GM12878 (cell line): ENCODE data around the gene GP9. TPM values are rescaled to one million over a fixed set of nuclear protein-coding genes. Genes with fewer than 3 reads are reported as not detected.

ENCODE experiments used
- ATAC-seq: fragments of 200-7000 bp; cut with Tn5 transposase; 3 replicates; pipeline ENCODE4 v1.9.1; 2020; ENCODE audit warnings: mild to moderate bottlenecking, moderate library complexity
- BruUV-seq: library from RNA; stranded (reverse); fragments of 400-500 nt; replicated peaks from 2 replicates; lab custom pipeline; 2021; lab: Mats Ljungman, UMichigan
- CTCF ChIA-PET: fragments of 300-600 bp; sonication (Branson Sonifier 250); formaldehyde crosslinking; extraction: SDS; loops from one replicate; lab custom pipeline; 2021; ENCODE audit warnings: inconsistent platforms; lab: Yijun Ruan, JAX
- POLR2A ChIA-PET: fragments of 350-600 bp; formaldehyde crosslinking; extraction: SDS; loops from one replicate; lab custom pipeline; 2021; ENCODE audit warnings: inconsistent platforms; lab: Charles Lee
- RAD21 ChIA-PET: fragments of 300-600 bp; sonication (Branson Sonifier 250); formaldehyde crosslinking; loops from one replicate; lab custom pipeline; 2023; ENCODE audit warnings: antibody characterized with exemption; ENCODE audit not compliant: unreplicated experiment; lab: Charles Lee
- SMC1A ChIA-PET: fragments of 300-600 bp; sonication (Branson Sonifier 250); formaldehyde crosslinking; loops from one replicate; lab custom pipeline; 2023; ENCODE audit not compliant: unreplicated experiment, uncharacterized antibody; lab: Charles Lee
- DNase-seq: peaks from one replicate; pipeline ENCODE4 v3.0.0-alpha.2; 2011; ENCODE audit warnings: low read depth, low spot score
- FAIRE-seq: peaks from 3 replicates; lab custom pipeline; 2011; peaks lifted over from hg19 to GRCh38; lab: Jason Lieb, UNC
- H2AFZ ChIP-seq: 2 replicates; pipeline ENCODE4 v1.6.0; 2011; ENCODE audit warnings: low read depth, low read length, control low read depth; ENCODE audit not compliant: control insufficient read depth
- H3K27ac ChIP-seq: 2 replicates; pipeline ENCODE4 v1.5.1; 2011; ENCODE audit warnings: control low read depth; ENCODE audit not compliant: control insufficient read depth, insufficient read depth
- H3K27me3 ChIP-seq, 2 experiments: replicated peaks in 1 of 2; 2 replicates each; pipeline versions ENCODE4 v1.6.0 to v1.6.1; 2011; ENCODE audit warnings: low read length in 1 of 2; ENCODE audit not compliant: control insufficient read depth in 2 of 2, insufficient read depth in 2 of 2
- H3K36me3 ChIP-seq, 2 experiments: 2 replicates each; pipeline ENCODE4 v1.5.1; 2011; ENCODE audit warnings: low read length in 1 of 2; ENCODE audit not compliant: control insufficient read depth in 2 of 2, insufficient read depth in 2 of 2
- H3K4me1 ChIP-seq: 2 replicates; pipeline ENCODE4 v1.6.1; 2011; ENCODE audit warnings: mild to moderate bottlenecking, low read length, moderate library complexity, mixed read lengths; ENCODE audit not compliant: control insufficient read depth, insufficient read depth
- H3K4me2 ChIP-seq: 2 replicates; pipeline ENCODE4 v1.6.0; 2011; ENCODE audit warnings: control low read depth; ENCODE audit not compliant: control insufficient read depth, insufficient read depth
- H3K4me3 ChIP-seq: fragments of 200-600 bp; sonication (generic); 2 replicates; pipeline ENCODE4 v1.5.1; 2016
- H3K79me2 ChIP-seq: 2 replicates; pipeline ENCODE4 v1.6.0; 2011; ENCODE audit warnings: low read length; ENCODE audit not compliant: control insufficient read depth, insufficient read depth
- H3K9ac ChIP-seq: 2 replicates; pipeline ENCODE4 v1.8.0; 2011; ENCODE audit warnings: low read length, control low read depth, mixed read lengths; ENCODE audit not compliant: control insufficient read depth, insufficient read depth
- H3K9me3 ChIP-seq: replicated peaks from 3 replicates; pipeline ENCODE4 v1.5.1; 2011; ENCODE audit warnings: mild to moderate bottlenecking, low read length; ENCODE audit not compliant: control insufficient read depth, insufficient read depth
- H4K20me1 ChIP-seq: 2 replicates; pipeline ENCODE4 v1.6.0; 2011; ENCODE audit not compliant: control insufficient read depth, insufficient read depth
- CHD4 ChIP-seq: fragments of 200-600 bp; sonication (generic); IDR thresholded peaks from 2 replicates; pipeline ENCODE4 v1.6.1; 2016; ENCODE audit warnings: mild to moderate bottlenecking
- KLF5 ChIP-seq: fragments of 450-650 bp; IDR thresholded peaks from 2 replicates; pipeline ENCODE4 v1.6.1; 2014; ENCODE audit warnings: mild to moderate bottlenecking; ENCODE audit not compliant: partially characterized antibody
- LARP7 ChIP-seq: fragments of 450-650 bp; IDR thresholded peaks from 2 replicates; pipeline ENCODE4 v1.6.1; 2017; ENCODE audit warnings: mild to moderate bottlenecking
- MTA3 ChIP-seq: IDR thresholded peaks from 2 replicates; pipeline ENCODE4 v1.6.1; 2012; ENCODE audit warnings: low read length, inconsistent platforms, borderline replicate concordance
- NR2F1 ChIP-seq: fragments of 450-650 bp; conservative IDR thresholded peaks from 2 replicates; pipeline ENCODE4 v1.6.1; 2017; ENCODE audit warnings: mild to moderate bottlenecking
- PML ChIP-seq: IDR thresholded peaks from 2 replicates; pipeline ENCODE4 v1.6.1; 2012; ENCODE audit warnings: low read length, inconsistent platforms
- RB1 ChIP-seq: fragments of 450-650 bp; formaldehyde crosslinking; IDR thresholded peaks from 2 replicates; pipeline ENCODE4 v1.6.1; 2017; ENCODE audit warnings: mild to moderate bottlenecking, borderline replicate concordance
- SKIL ChIP-seq: fragments of 450-650 bp; IDR thresholded peaks from 2 replicates; pipeline ENCODE4 v1.6.1; 2017; ENCODE audit warnings: mild to moderate bottlenecking, low read depth, inconsistent platforms; ENCODE audit not compliant: poor library complexity, severe bottlenecking
- SMC3 ChIP-seq: IDR thresholded peaks from 2 replicates; pipeline ENCODE4 v1.6.1; 2011; ENCODE audit warnings: low read length, improper control_type of control experiment, borderline replicate concordance
- SREBF2 ChIP-seq: IDR thresholded peaks from 2 replicates; pipeline ENCODE4 v1.6.1; 2012; ENCODE audit warnings: mild to moderate bottlenecking, low read length
- STAT1 ChIP-seq: fragments of 450-650 bp; conservative IDR thresholded peaks from 2 replicates; pipeline ENCODE4 v1.6.1; 2014; ENCODE audit warnings: antibody characterized with exemption, mild to moderate bottlenecking
- TAF1 ChIP-seq: IDR thresholded peaks from 2 replicates; pipeline ENCODE4 v1.6.1; 2011; ENCODE audit warnings: mild to moderate bottlenecking, low read depth, low read length, borderline replicate concordance
- TARDBP ChIP-seq: IDR thresholded peaks from 2 replicates; pipeline ENCODE4 v1.6.1; 2016; ENCODE audit warnings: borderline replicate concordance
- USF2 ChIP-seq: IDR thresholded peaks from 2 replicates; pipeline ENCODE4 v1.6.1; 2011; ENCODE audit warnings: low read depth, low read length, improper control_type of control experiment, borderline replicate concordance
- ZNF622 ChIP-seq: fragments of 450-650 bp; IDR thresholded peaks from 2 replicates; pipeline ENCODE4 v1.6.1; 2017; ENCODE audit warnings: mild to moderate bottlenecking, inconsistent platforms
- WGBS: methylation state at CpG from one replicate; pipeline ENCODE4 v1.1.6; 2016; ENCODE audit warnings: low lambda C conversion rate; ENCODE audit not compliant: insufficient replicate concordance, insufficient coverage; ENCODE audit errors: missing lambda C conversion rate; 5-methylcytosine and 5-hydroxymethylcytosine counted together
- in situ Hi-C: fragments of 300-500 bp; cut with MboI; formaldehyde crosslinking; loops from 9 replicates; pipeline ENCODE4 v1.14.3; 2018; ENCODE audit warnings: mixed read lengths
- intact Hi-C: fragments of 100-400 bp; cut with micrococcal nuclease; formaldehyde crosslinking; loops from one replicate; pipeline ENCODE4 v1.14.2; 2022; ENCODE audit not compliant: unreplicated experiment
- polyA plus RNA-seq, 11 experiments: library from polyadenylated mRNA; depleted of rRNA in 4 of 11; unstranded in 6 of 11; stranded (reverse) in 5 of 11; fragments of >200 nt; fragmentation: Nextera tagmentation in 4 of 11; fragmentation: Illumina TruSeq in 1 of 11; extraction: Ambion mirVana in 4 of 11; extraction: Trizol in 1 of 11; gene quantifications; 1 replicate in 1 of 11; 2 replicates in 10 of 11; pipeline versions ENCODE4 v1.2.1 to v1.2.3, GENCODE V29; 2011 to 2016; ENCODE audit warnings: inconsistent platforms in 2 of 11, missing spikeins in 2 of 11, low read depth in 1 of 11
- total RNA-seq, 4 experiments: library from RNA; depleted of rRNA in 3 of 4; stranded (reverse); fragments of >200 nt in 3 of 4; fragmentation: Illumina TruSeq in 1 of 4; extraction: Trizol in 1 of 4; gene quantifications; 2 replicates each; pipeline versions ENCODE4 v1.2.1 to v1.2.3, GENCODE V29; 2013 to 2021

Gene GP9
- total and polyA plus RNA-seq, 10 of the 15 experiments (the other 5 are each of a cell fraction or from before 2014, with no cell fraction given): 0.15 TPM; not detected in 9

- in situ Hi-C loops: no loop called here
- no peak for TF ChIP-seq SMC3
- no peak for TF ChIP-seq NR2F1
- TF ChIP-seq LARP7: no peak
- no peak for TF ChIP-seq PML
- TF ChIP-seq ZNF622: no peak
- TF ChIP-seq USF2: no peak
- TF ChIP-seq MTA3: no peak
- TF ChIP-seq KLF5: no peak
- no peak for TF ChIP-seq CHD4
- no peak for TF ChIP-seq RB1
- no peak for TF ChIP-seq TARDBP
- no peak for TF ChIP-seq TAF1
- no peak for TF ChIP-seq SKIL
- no peak for TF ChIP-seq SREBF2
- TF ChIP-seq STAT1: no peak
- Histone ChIP-seq H4K20me1 (no peaks in the 10 kb centered on the region), H3K9me3 (no peaks in the 10 kb centered on the region; the same call in 2 of the 3 replicates), H2AFZ (no peak overlapping the region), H3K4me2 (no peak overlapping the region), H3K36me3 (no peaks in the 10 kb centered on the region), H3K4me1 (no peaks in the 10 kb centered on the region), H3K79me2 (no peaks in the 10 kb centered on the region), H3K4me3 (no peak overlapping the region), H3K9ac (no peak overlapping the region), H3K27me3 (no peaks in the 10 kb centered on the region), H3K27ac (no peak overlapping the region)
- CTCF ChIA-PET: no interaction called here
- FAIRE-seq: no peak
- SMC1A ChIA-PET: no interaction called here
- WGBS: 81% methylated on average over 33 of the region's 67 CpGs
- intact Hi-C loops: no loop called here
- no peak for DNase-seq
- ATAC-seq: no peak
- BruUV-seq: no TSS peak
- RAD21 ChIA-PET: no interaction called here
- POLR2A ChIA-PET: no interaction called here
These were observed 14.4 kb upstream of the GP9 start for GRCh38 chr3:129046037-129046731.
